Measurements from ENCODE around the gene INHA.
A peak's percentile ranks its signal among the peaks of the same experiment; 100 is the strongest.

Gene INHA

GRCh38 chr2:219540784-219541504, 31.2 kb upstream of the INHA start:
- DNase-seq (ENCODE audit: low read depth): no peak

GRCh38 chr2:219541611-219542180, 30.4 kb upstream of the INHA start:
- no peak for DNase-seq (ENCODE audit: low read depth)

GRCh38 chr2:219542931-219543595, 29.0 kb upstream of the INHA start:
- no peak for DNase-seq (ENCODE audit: low read depth)

GRCh38 chr2:219543596-219544358, 28.3 kb upstream of the INHA start, which contains the start of the genes CHPF and TMEM198:
TSS of gene CHPF (minus strand) at chr2:219543809. CDS start at chr2:219543538, 271 bp downstream.
TSS of gene TMEM198 (plus strand) at chr2:219544028. CDS start at chr2:219544728, 700 bp downstream.
- peak; percentile 91 for DNase-seq (ENCODE audit: low read depth)

- DNase-seq (ENCODE audit: low read depth): no peak
These were observed 27.5 kb upstream of the INHA start for GRCh38 chr2:219544567-219544966.

GRCh38 chr2:219545295-219545942, 26.7 kb upstream of the INHA start:
- no peak for DNase-seq (ENCODE audit: low read depth)

- no peak for DNase-seq (ENCODE audit: low read depth)
These were observed 26.2 kb upstream of the INHA start for GRCh38 chr2:219545943-219546352.

GRCh38 chr2:219547621-219548020, 24.5 kb upstream of the INHA start:
- DNase-seq (ENCODE audit: low read depth): no peak

GRCh38 chr2:219548990-219549389, 23.1 kb upstream of the INHA start:
- no peak for DNase-seq (ENCODE audit: low read depth)

- no peak for DNase-seq (ENCODE audit: low read depth)
These were observed 22.5 kb upstream of the INHA start for GRCh38 chr2:219549619-219550018.

- DNase-seq (ENCODE audit: low read depth): no peak
These were observed 20.4 kb upstream of the INHA start for GRCh38 chr2:219551441-219552381.

- DNase-seq (ENCODE audit: low read depth): no peak
These were observed 19.5 kb upstream of the INHA start for GRCh38 chr2:219552382-219553167.

- DNase-seq (ENCODE audit: low read depth): no peak
These were observed 19.0 kb upstream of the INHA start for GRCh38 chr2:219553168-219553417.

GRCh38 chr2:219553463-219553963, 18.6 kb upstream of the INHA start:
- no peak for DNase-seq (ENCODE audit: low read depth)

- DNase-seq (ENCODE audit: low read depth): no peak
These were observed 17.8 kb upstream of the INHA start for GRCh38 chr2:219554350-219554749.

GRCh38 chr2:219555956-219556355, 16.2 kb upstream of the INHA start:
- no peak for DNase-seq (ENCODE audit: low read depth)

- no peak for DNase-seq (ENCODE audit: low read depth)
These were observed 15.7 kb upstream of the INHA start for GRCh38 chr2:219556413-219556812.

- no peak for DNase-seq (ENCODE audit: low read depth)
These were observed 14.8 kb upstream of the INHA start for GRCh38 chr2:219557320-219557719.

GRCh38 chr2:219557791-219558785, 14.0 kb upstream of the INHA start:
- DNase-seq (ENCODE audit: low read depth): no peak
